ENCODE data around the gene STXBP5L.
A peak's percentile ranks its signal among the peaks of the same experiment; 100 is the strongest.
"Not testable (repeated sequence)": the region's sequence is repeated elsewhere in the genome, so short reads cannot be mapped to it uniquely, and the experiment has no call there.

Gene STXBP5L

GRCh38 chr3:121096953-121097352 lies 188.9 kb downstream of the STXBP5L start:
- TF ChIP-seq POLR2A (IDR thresholded peaks at IDR 0.05; ENCODE audit: low read length) = no peak
- no peak for TF ChIP-seq GATA1 (IDR thresholded peaks at IDR 0.05; ENCODE audit: low read depth, low read length)
- no peak for DNase-seq

GRCh38 chr3:121111086-121111485 lies 203.1 kb downstream of the STXBP5L start:
- not testable (repeated sequence) for DNase-seq

- TF ChIP-seq GATA1 (IDR thresholded peaks at IDR 0.05; ENCODE audit: low read depth, low read length) = no peak
- no peak for TF ChIP-seq POLR2A (IDR thresholded peaks at IDR 0.05; ENCODE audit: low read length)
- DNase-seq = no peak
Measured at GRCh38 chr3:121111914-121112612, 204.1 kb downstream of the STXBP5L start.

GRCh38 chr3:121126033-121126706 lies 218.2 kb downstream of the STXBP5L start:
- TF ChIP-seq POLR2A (IDR thresholded peaks at IDR 0.05; ENCODE audit: low read length) (no peak), GATA1 (IDR thresholded peaks at IDR 0.05; ENCODE audit: low read depth, low read length) (no peak)
- no peak for DNase-seq

GRCh38 chr3:121126707-121127035 lies 218.7 kb downstream of the STXBP5L start:
- TF ChIP-seq GATA1 (IDR thresholded peaks at IDR 0.05; ENCODE audit: low read depth, low read length) (no peak), POLR2A (IDR thresholded peaks at IDR 0.05; ENCODE audit: low read length) (no peak)
- no peak for DNase-seq

GRCh38 chr3:121152573-121152972 lies 244.6 kb downstream of the STXBP5L start:
- TF ChIP-seq POLR2A (IDR thresholded peaks at IDR 0.05; ENCODE audit: low read length) (no peak), GATA1 (IDR thresholded peaks at IDR 0.05; ENCODE audit: low read depth, low read length) (no peak)

GRCh38 chr3:121153851-121154250 lies 245.8 kb downstream of the STXBP5L start:
- TF ChIP-seq POLR2A (IDR thresholded peaks at IDR 0.05; ENCODE audit: low read length) (no peak), GATA1 (IDR thresholded peaks at IDR 0.05; ENCODE audit: low read depth, low read length) (no peak)
- DNase-seq = no peak

More at GRCh38 chr3:121152573-121152972, 244.6 kb downstream of the STXBP5L start:
- peak in 1 of 2 experiments; percentile 6 for DNase-seq

- TF ChIP-seq GATA1 (IDR thresholded peaks at IDR 0.05; ENCODE audit: low read depth, low read length) (no peak), POLR2A (IDR thresholded peaks at IDR 0.05; ENCODE audit: low read length) (no peak)
- peak in 1 of 2 experiments; percentile 0 for DNase-seq
Measured at GRCh38 chr3:121155028-121155427, 247.0 kb downstream of the STXBP5L start.

- no peak for TF ChIP-seq GATA1 (IDR thresholded peaks at IDR 0.05; ENCODE audit: low read depth, low read length)
- TF ChIP-seq POLR2A (IDR thresholded peaks at IDR 0.05; ENCODE audit: low read length) = no peak
- no peak for DNase-seq
Measured at GRCh38 chr3:121165397-121165837, 257.4 kb downstream of the STXBP5L start.

- TF ChIP-seq GATA1 (IDR thresholded peaks at IDR 0.05; ENCODE audit: low read depth, low read length) (no peak), POLR2A (IDR thresholded peaks at IDR 0.05; ENCODE audit: low read length) (no peak)
- DNase-seq = peak; percentile 24 to 44
Measured at GRCh38 chr3:121167374-121168139, 259.6 kb downstream of the STXBP5L start.

- no peak for DNase-seq
- TF ChIP-seq POLR2A (IDR thresholded peaks at IDR 0.05; ENCODE audit: low read length) (no peak), GATA1 (IDR thresholded peaks at IDR 0.05; ENCODE audit: low read depth, low read length) (no peak)
Measured at GRCh38 chr3:121175083-121175482, 267.1 kb downstream of the STXBP5L start.

GRCh38 chr3:121190626-121191025 lies 282.6 kb downstream of the STXBP5L start:
- DNase-seq = not testable (repeated sequence)

GRCh38 chr3:121202573-121202972 lies 294.6 kb downstream of the STXBP5L start:
- TF ChIP-seq POLR2A (IDR thresholded peaks at IDR 0.05; ENCODE audit: low read length) (no peak), GATA1 (IDR thresholded peaks at IDR 0.05; ENCODE audit: low read depth, low read length) (no peak)
- no peak for DNase-seq

- TF ChIP-seq GATA1 (IDR thresholded peaks at IDR 0.05; ENCODE audit: low read depth, low read length) (no peak), POLR2A (IDR thresholded peaks at IDR 0.05; ENCODE audit: low read length) (no peak)
- no peak for DNase-seq
Measured at GRCh38 chr3:121223116-121223515, 315.1 kb downstream of the STXBP5L start.
